ENCODE data around the gene OSM. TPM values are rescaled to one million over a fixed set of nuclear protein-coding genes. Genes with fewer than 3 reads are reported as not detected.

OSM gene
- total and polyA plus RNA-seq, 2 experiments from 2014 or later, result not detected

- Histone ChIP-seq H3K79me2 (replicated peaks; ENCODE audit: insufficient read depth) (no peaks in the 10 kb centered on the region), H4K20me1 (replicated peaks; ENCODE audit: insufficient read depth) (no peaks in the 10 kb centered on the region), H2AFZ (no peak overlapping the region), H3K36me3 (ENCODE audit: insufficient read depth) (no peaks in the 10 kb centered on the region), H3K9me2 (ENCODE audit: insufficient read depth) (no peaks in the 10 kb centered on the region), H3K4me3 (no peak overlapping the region), H3K4me2 (no peak overlapping the region), H3K4me1 (ENCODE audit: insufficient read depth) (peaks cover 8% of the 10 kb centered on the region; the same call in 1 of the 2 replicates), H3F3A (replicated peaks; ENCODE audit: low read depth) (no peaks in the 10 kb centered on the region), H3K27me3 (ENCODE audit: insufficient read depth) (no peaks in the 10 kb centered on the region), H3K27ac (ENCODE audit: low read depth) (no peak overlapping the region)
- Mint-ChIP-seq H3K27ac (no peak overlapping the region), H3K27me3 (ENCODE audit: insufficient read depth, low read depth, poor library complexity) (peaks cover 11% of the 10 kb centered on the region), H3K4me3 (no peak overlapping the region), H3K36me3 (ENCODE audit: low read depth) (no peaks in the 10 kb centered on the region), H3K4me1 (peaks cover 17% of the 10 kb centered on the region; the same call in 2 of the 3 replicates), H3K9me3 (no peaks in the 10 kb centered on the region)
- ATAC-seq (no peak), DNase-seq (ENCODE audit: low spot score) (no peak)
- no peak for TF ChIP-seq REST (IDR thresholded peaks at IDR 0.05; ENCODE audit: unreplicated experiment)
- TF ChIP-seq EZH2phosphoT487 (IDR thresholded peaks at IDR 0.05; ENCODE audit: unreplicated experiment), result no peak
- TF ChIP-seq JUNB (IDR thresholded peaks at IDR 0.05; ENCODE audit: unreplicated experiment), result no peak
- TF ChIP-seq, protein P1, sequence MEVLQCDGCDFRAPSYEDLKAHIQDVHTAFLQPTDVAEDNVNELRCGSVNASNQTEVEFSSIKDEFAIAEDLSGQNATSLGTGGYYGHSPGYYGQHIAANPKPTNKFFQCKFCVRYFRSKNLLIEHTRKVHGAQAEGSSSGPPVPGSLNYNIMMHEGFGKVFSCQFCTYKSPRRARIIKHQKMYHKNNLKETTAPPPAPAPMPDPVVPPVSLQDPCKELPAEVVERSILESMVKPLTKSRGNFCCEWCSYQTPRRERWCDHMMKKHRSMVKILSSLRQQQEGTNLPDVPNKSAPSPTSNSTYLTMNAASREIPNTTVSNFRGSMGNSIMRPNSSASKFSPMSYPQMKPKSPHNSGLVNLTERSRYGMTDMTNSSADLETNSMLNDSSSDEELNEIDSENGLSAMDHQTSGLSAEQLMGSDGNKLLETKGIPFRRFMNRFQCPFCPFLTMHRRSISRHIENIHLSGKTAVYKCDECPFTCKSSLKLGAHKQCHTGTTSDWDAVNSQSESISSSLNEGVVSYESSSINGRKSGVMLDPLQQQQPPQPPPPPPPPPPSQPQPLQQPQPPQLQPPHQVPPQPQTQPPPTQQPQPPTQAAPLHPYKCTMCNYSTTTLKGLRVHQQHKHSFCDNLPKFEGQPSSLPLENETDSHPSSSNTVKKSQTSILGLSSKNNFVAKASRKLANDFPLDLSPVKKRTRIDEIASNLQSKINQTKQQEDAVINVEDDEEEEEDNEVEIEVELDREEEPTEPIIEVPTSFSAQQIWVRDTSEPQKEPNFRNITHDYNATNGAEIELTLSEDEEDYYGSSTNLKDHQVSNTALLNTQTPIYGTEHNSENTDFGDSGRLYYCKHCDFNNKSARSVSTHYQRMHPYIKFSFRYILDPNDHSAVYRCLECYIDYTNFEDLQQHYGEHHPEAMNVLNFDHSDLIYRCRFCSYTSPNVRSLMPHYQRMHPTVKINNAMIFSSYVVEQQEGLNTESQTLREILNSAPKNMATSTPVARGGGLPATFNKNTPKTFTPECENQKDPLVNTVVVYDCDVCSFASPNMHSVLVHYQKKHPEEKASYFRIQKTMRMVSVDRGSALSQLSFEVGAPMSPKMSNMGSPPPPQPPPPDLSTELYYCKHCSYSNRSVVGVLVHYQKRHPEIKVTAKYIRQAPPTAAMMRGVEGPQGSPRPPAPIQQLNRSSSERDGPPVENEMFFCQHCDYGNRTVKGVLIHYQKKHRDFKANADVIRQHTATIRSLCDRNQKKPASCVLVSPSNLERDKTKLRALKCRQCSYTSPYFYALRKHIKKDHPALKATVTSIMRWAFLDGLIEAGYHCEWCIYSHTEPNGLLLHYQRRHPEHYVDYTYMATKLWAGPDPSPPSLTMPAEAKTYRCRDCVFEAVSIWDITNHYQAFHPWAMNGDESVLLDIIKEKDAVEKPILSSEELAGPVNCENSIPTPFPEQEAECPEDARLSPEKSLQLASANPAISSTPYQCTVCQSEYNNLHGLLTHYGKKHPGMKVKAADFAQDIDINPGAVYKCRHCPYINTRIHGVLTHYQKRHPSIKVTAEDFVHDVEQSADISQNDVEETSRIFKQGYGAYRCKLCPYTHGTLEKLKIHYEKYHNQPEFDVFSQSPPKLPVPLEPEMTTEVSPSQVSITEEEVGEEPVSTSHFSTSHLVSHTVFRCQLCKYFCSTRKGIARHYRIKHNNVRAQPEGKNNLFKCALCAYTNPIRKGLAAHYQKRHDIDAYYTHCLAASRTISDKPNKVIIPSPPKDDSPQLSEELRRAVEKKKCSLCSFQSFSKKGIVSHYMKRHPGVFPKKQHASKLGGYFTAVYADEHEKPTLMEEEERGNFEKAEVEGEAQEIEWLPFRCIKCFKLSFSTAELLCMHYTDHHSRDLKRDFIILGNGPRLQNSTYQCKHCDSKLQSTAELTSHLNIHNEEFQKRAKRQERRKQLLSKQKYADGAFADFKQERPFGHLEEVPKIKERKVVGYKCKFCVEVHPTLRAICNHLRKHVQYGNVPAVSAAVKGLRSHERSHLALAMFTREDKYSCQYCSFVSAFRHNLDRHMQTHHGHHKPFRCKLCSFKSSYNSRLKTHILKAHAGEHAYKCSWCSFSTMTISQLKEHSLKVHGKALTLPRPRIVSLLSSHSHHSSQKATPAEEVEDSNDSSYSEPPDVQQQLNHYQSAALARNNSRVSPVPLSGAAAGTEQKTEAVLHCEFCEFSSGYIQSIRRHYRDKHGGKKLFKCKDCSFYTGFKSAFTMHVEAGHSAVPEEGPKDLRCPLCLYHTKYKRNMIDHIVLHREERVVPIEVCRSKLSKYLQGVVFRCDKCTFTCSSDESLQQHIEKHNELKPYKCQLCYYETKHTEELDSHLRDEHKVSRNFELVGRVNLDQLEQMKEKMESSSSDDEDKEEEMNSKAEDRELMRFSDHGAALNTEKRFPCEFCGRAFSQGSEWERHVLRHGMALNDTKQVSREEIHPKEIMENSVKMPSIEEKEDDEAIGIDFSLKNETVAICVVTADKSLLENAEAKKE (CRISPR knock-in tag; IDR thresholded peaks at IDR 0.05), result no peak
- TF ChIP-seq NANOG (IDR thresholded peaks at IDR 0.05; ENCODE audit: borderline replicate concordance), result no peak
- no peak for TF ChIP-seq ZNF114 (CRISPR knock-in tag; IDR thresholded peaks at IDR 0.05)
- no peak for TF ChIP-seq ETS1 (IDR thresholded peaks at IDR 0.05)
- TF ChIP-seq CTCF (conservative IDR thresholded peaks at IDR 0.05; ENCODE audit: low read depth in 2 of 2), result no peak
Measured at GRCh38 chr22:30294830-30295229, 28.2 kb upstream of the OSM start.

Measured in GM23338 (cell line).